Cerebellar nuclear complex (tissue), 1 donor: Measurements from ENCODE around the gene GRAP2.
"Not testable (repeated sequence)": the region's sequence is repeated elsewhere in the genome, so short reads cannot be mapped to it uniquely, and the experiment has no call there.

Experiments
- DNase-seq, 2 experiments: peaks; one replicate each; lab custom pipeline; 2025; lab: John Stamatoyannopoulos, UW

Gene GRAP2

GRCh38 chr22:39967103-39967829, 66.4 kb downstream of the GRAP2 start:
- no peak for DNase-seq

- no peak for DNase-seq
Observed at GRCh38 chr22:39967996-39968972, 67.4 kb downstream of the GRAP2 start.

GRCh38 chr22:39970742-39971141, 69.9 kb downstream of the GRAP2 start:
- DNase-seq = no peak

GRCh38 chr22:39972641-39973040, 71.8 kb downstream of the GRAP2 start:
- DNase-seq = no peak

- no peak for DNase-seq
Observed at GRCh38 chr22:39973656-39974055, 72.8 kb downstream of the GRAP2 start.

GRCh38 chr22:39974065-39974464, 73.2 kb downstream of the GRAP2 start:
- DNase-seq = no peak

GRCh38 chr22:39979048-39979447, 78.2 kb downstream of the GRAP2 start:
- DNase-seq = no peak

GRCh38 chr22:39979458-39979857, 78.6 kb downstream of the GRAP2 start:
- no peak for DNase-seq

- no peak for DNase-seq
Observed at GRCh38 chr22:39980596-39980995, 79.7 kb downstream of the GRAP2 start.

- DNase-seq = no peak
Observed at GRCh38 chr22:39983346-39983745, 82.5 kb downstream of the GRAP2 start.

GRCh38 chr22:39984006-39984405, 83.1 kb downstream of the GRAP2 start:
- DNase-seq = no peak

GRCh38 chr22:39984746-39985145, 83.9 kb downstream of the GRAP2 start:
- no peak for DNase-seq

- DNase-seq = no peak
Observed at GRCh38 chr22:39985383-39986035, 84.6 kb downstream of the GRAP2 start.

- no peak for DNase-seq
Observed at GRCh38 chr22:39988386-39989114, 87.7 kb downstream of the GRAP2 start.

- DNase-seq = no peak
Observed at GRCh38 chr22:39989633-39990032, 88.7 kb downstream of the GRAP2 start.

- no peak for DNase-seq
Observed at GRCh38 chr22:39990686-39991085, 89.8 kb downstream of the GRAP2 start.

GRCh38 chr22:39991159-39991860, 90.4 kb downstream of the GRAP2 start:
- DNase-seq = no peak

- no peak for DNase-seq
Observed at GRCh38 chr22:39992088-39992826, 91.4 kb downstream of the GRAP2 start.

GRCh38 chr22:39992894-39993293, 92.0 kb downstream of the GRAP2 start:
- not testable (repeated sequence) for DNase-seq

GRCh38 chr22:39994041-39994565, 93.2 kb downstream of the GRAP2 start:
- DNase-seq = no peak
